Measurements from ENCODE around the gene CNTN4.
A peak's percentile ranks its signal among the peaks of the same experiment; 100 is the strongest.

CNTN4 gene

GRCh38 chr3:2615080-2615479 lies 516.4 kb downstream of the CNTN4 start:
- Histone ChIP-seq H3K36me3 (ENCODE audit: control insufficient read depth, insufficient read depth, low read length) (no peaks in the 10 kb centered on the region), H3K4me3 (ENCODE audit: extremely low read depth, insufficient read depth, low read length, poor library complexity, severe bottlenecking) (no peak overlapping the region), H3K4me1 (ENCODE audit: control insufficient read depth, insufficient read depth, low read length, poor library complexity, severe bottlenecking) (no peaks in the 10 kb centered on the region), H3K9me3 (ENCODE audit: control insufficient read depth, low read length) (no peaks in the 10 kb centered on the region), H3K27ac (ENCODE audit: low read depth, low read length, severe bottlenecking) (no peak overlapping the region)

DNA sequence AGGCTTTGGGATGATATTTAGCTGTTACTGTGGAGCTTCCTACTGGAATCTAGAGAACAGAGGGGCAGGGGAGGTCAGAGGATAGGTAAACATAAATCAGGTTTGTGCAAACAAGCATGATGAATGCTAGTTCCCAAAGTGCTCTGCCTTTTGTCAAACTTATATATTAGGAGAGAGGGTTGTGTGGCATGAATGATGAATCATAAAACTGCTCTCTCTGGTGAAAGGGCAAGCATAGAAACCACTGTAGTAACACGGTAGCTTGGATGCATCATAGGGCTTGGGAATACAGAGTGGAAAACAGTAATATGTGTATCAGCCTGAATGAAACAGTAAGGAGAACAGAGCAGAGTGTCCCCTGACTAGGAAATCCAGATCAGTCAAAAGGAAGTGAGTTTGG lies 524.8 kb downstream of the CNTN4 start:
- H3K9me3 ChIP-seq (ENCODE audit: control insufficient read depth, low read length): no peaks in the 10 kb centered on the region
- WGBS, 2 experiments (ENCODE audit: insufficient coverage in 2 of 2): 80 to 100% methylated on average over 1 of the region's 1 CpG
- peaks cover 5% of the 10 kb centered on the region for H3K4me1 ChIP-seq (ENCODE audit: control insufficient read depth, insufficient read depth, low read length, poor library complexity, severe bottlenecking)
- H3K36me3 ChIP-seq (ENCODE audit: control insufficient read depth, insufficient read depth, low read length): no peaks in the 10 kb centered on the region
- H3K27ac ChIP-seq (ENCODE audit: low read depth, low read length, severe bottlenecking): peak overlapping the region; percentile 7
- no peak overlapping the region for H3K4me3 ChIP-seq (ENCODE audit: extremely low read depth, insufficient read depth, low read length, poor library complexity, severe bottlenecking)

GRCh38 chr3:2628117-2628516 lies 529.5 kb downstream of the CNTN4 start:
- Histone ChIP-seq H3K36me3 (ENCODE audit: control insufficient read depth, insufficient read depth, low read length) (no peaks in the 10 kb centered on the region), H3K4me1 (ENCODE audit: control insufficient read depth, insufficient read depth, low read length, poor library complexity, severe bottlenecking) (peaks cover 5% of the 10 kb centered on the region), H3K27ac (ENCODE audit: low read depth, low read length, severe bottlenecking) (no peak overlapping the region), H3K4me3 (ENCODE audit: extremely low read depth, insufficient read depth, low read length, poor library complexity, severe bottlenecking) (no peak overlapping the region), H3K9me3 (ENCODE audit: control insufficient read depth, low read length) (no peaks in the 10 kb centered on the region)
- WGBS, 2 experiments (ENCODE audit: insufficient coverage in 2 of 2): 87 to 93% methylated on average over 4 of the region's 6 CpGs

GRCh38 chr3:2635511-2635910 lies 536.8 kb downstream of the CNTN4 start:
- H3K36me3 ChIP-seq (ENCODE audit: control insufficient read depth, insufficient read depth, low read length): no peaks in the 10 kb centered on the region
- no peaks in the 10 kb centered on the region for H3K4me1 ChIP-seq (ENCODE audit: control insufficient read depth, insufficient read depth, low read length, poor library complexity, severe bottlenecking)
- WGBS, 2 experiments (ENCODE audit: insufficient coverage in 2 of 2): 88 to 94% methylated on average over 2 of the region's 2 CpGs
- no peak overlapping the region for H3K27ac ChIP-seq (ENCODE audit: low read depth, low read length, severe bottlenecking)
- no peaks in the 10 kb centered on the region for H3K9me3 ChIP-seq (ENCODE audit: control insufficient read depth, low read length)
- H3K4me3 ChIP-seq (ENCODE audit: extremely low read depth, insufficient read depth, low read length, poor library complexity, severe bottlenecking): no peak overlapping the region

- no peaks in the 10 kb centered on the region for H3K4me1 ChIP-seq (ENCODE audit: control insufficient read depth, insufficient read depth, low read length, poor library complexity, severe bottlenecking)
- no peak overlapping the region for H3K4me3 ChIP-seq (ENCODE audit: extremely low read depth, insufficient read depth, low read length, poor library complexity, severe bottlenecking)
- no peak overlapping the region for H3K27ac ChIP-seq (ENCODE audit: low read depth, low read length, severe bottlenecking)
- no peaks in the 10 kb centered on the region for H3K36me3 ChIP-seq (ENCODE audit: control insufficient read depth, insufficient read depth, low read length)
- H3K9me3 ChIP-seq (ENCODE audit: control insufficient read depth, low read length): no peaks in the 10 kb centered on the region
- 44 to 47% methylated on average over 2 of the region's 3 CpGs for WGBS, 2 experiments (ENCODE audit: insufficient coverage in 2 of 2)
Measured at GRCh38 chr3:2643606-2644005, 544.9 kb downstream of the CNTN4 start.

GRCh38 chr3:2645001-2645400 lies 546.3 kb downstream of the CNTN4 start:
- Histone ChIP-seq H3K27ac (ENCODE audit: low read depth, low read length, severe bottlenecking) (no peak overlapping the region), H3K4me1 (ENCODE audit: control insufficient read depth, insufficient read depth, low read length, poor library complexity, severe bottlenecking) (no peaks in the 10 kb centered on the region), H3K9me3 (ENCODE audit: control insufficient read depth, low read length) (peaks cover 7% of the 10 kb centered on the region), H3K36me3 (ENCODE audit: control insufficient read depth, insufficient read depth, low read length) (no peaks in the 10 kb centered on the region), H3K4me3 (ENCODE audit: extremely low read depth, insufficient read depth, low read length, poor library complexity, severe bottlenecking) (no peak overlapping the region)
- WGBS, 2 experiments (ENCODE audit: insufficient coverage in 2 of 2): no CpG with 5 or more reads among the region's 2 CpGs

DNA sequence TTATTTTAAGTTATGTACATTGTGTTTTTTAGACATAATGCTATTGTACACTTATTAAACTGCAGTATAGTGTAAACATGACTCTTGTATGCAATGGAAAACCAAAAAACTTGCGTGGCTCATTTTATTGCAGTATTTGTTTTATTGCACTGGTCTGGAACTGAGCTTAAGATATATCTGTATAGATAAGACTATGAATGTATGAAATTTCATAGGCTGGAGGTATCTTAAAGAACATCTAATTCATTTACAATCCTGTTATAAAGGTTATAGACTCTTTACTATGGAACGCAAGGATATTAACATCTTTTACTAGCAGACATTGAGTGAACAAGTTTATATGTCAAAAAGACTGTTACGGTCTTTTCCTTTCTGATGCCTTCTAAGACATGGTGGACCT lies 552.1 kb downstream of the CNTN4 start:
- peaks cover 7% of the 10 kb centered on the region for H3K9me3 ChIP-seq (ENCODE audit: control insufficient read depth, low read length)
- no peak overlapping the region for H3K4me3 ChIP-seq (ENCODE audit: extremely low read depth, insufficient read depth, low read length, poor library complexity, severe bottlenecking)
- H3K36me3 ChIP-seq (ENCODE audit: control insufficient read depth, insufficient read depth, low read length): no peaks in the 10 kb centered on the region
- H3K4me1 ChIP-seq (ENCODE audit: control insufficient read depth, insufficient read depth, low read length, poor library complexity, severe bottlenecking): peaks cover 10% of the 10 kb centered on the region
- H3K27ac ChIP-seq (ENCODE audit: low read depth, low read length, severe bottlenecking): no peak overlapping the region
- WGBS, 2 experiments (ENCODE audit: insufficient coverage in 2 of 2): 100% methylated on average over 1 to 2 of the region's 3 CpGs

GRCh38 chr3:2652386-2652785 lies 553.7 kb downstream of the CNTN4 start:
- Histone ChIP-seq H3K9me3 (ENCODE audit: control insufficient read depth, low read length) (peaks cover 7% of the 10 kb centered on the region), H3K36me3 (ENCODE audit: control insufficient read depth, insufficient read depth, low read length) (no peaks in the 10 kb centered on the region), H3K27ac (ENCODE audit: low read depth, low read length, severe bottlenecking) (no peak overlapping the region), H3K4me3 (ENCODE audit: extremely low read depth, insufficient read depth, low read length, poor library complexity, severe bottlenecking) (no peak overlapping the region), H3K4me1 (ENCODE audit: control insufficient read depth, insufficient read depth, low read length, poor library complexity, severe bottlenecking) (peaks cover 22% of the 10 kb centered on the region)
- 80% methylated on average over 1 of the region's 2 CpGs; no CpG with 5 or more reads in 1 of the 2 experiments for WGBS, 2 experiments (ENCODE audit: insufficient coverage in 2 of 2)

DNA sequence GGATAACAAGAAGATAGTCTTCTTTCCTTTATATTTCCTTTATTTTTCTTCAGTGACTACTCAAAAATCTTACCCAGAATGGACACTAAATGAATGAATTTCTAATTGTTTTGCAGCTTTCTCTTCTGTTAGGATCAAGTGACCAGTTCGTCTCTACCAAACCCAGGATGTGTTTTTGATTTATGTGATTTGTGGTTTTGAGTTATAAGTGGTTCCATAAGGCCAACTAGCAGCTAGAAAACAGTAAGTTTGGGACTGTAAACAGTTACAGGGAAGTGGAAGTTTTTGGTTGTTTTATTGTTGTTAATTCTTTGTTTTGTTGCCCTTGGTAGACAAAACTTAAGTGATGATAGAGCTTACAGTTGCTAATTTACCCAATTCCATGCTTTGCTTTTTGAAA lies 555.0 kb downstream of the CNTN4 start:
- peaks cover 7% of the 10 kb centered on the region for H3K9me3 ChIP-seq (ENCODE audit: control insufficient read depth, low read length)
- no peaks in the 10 kb centered on the region for H3K36me3 ChIP-seq (ENCODE audit: control insufficient read depth, insufficient read depth, low read length)
- 83 to 100% methylated on average over 1 of the region's 1 CpG for WGBS, 2 experiments (ENCODE audit: insufficient coverage in 2 of 2)
- peaks cover 22% of the 10 kb centered on the region for H3K4me1 ChIP-seq (ENCODE audit: control insufficient read depth, insufficient read depth, low read length, poor library complexity, severe bottlenecking)
- H3K4me3 ChIP-seq (ENCODE audit: extremely low read depth, insufficient read depth, low read length, poor library complexity, severe bottlenecking): no peak overlapping the region
- peak overlapping the region; percentile 47 for H3K27ac ChIP-seq (ENCODE audit: low read depth, low read length, severe bottlenecking)

DNA sequence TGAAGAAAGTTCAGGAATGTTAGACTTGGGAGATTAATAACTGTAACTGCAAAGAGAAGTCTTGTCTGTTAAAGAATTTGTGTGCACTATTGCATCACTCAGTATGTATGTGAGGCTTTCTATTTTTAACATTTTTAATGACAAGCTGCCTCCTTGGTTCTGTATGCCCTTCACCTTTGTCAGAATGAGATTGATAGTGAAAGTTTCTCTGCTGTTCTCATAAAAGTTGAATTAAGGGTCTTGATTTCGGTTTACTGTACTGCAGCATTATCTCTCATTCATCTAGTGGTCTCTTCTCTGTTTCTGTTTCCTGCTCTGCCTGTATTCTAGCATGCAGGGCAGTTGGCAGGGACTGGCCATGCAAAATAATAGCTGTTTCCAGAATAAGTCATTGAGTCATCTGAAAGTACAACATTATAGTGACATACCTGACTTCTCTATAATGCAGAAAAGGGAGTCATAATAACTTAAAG lies 556.6 kb downstream of the CNTN4 start:
- Histone ChIP-seq H3K4me1 (ENCODE audit: control insufficient read depth, insufficient read depth, low read length, poor library complexity, severe bottlenecking) (peaks cover 22% of the 10 kb centered on the region), H3K4me3 (ENCODE audit: extremely low read depth, insufficient read depth, low read length, poor library complexity, severe bottlenecking) (no peak overlapping the region), H3K9me3 (ENCODE audit: control insufficient read depth, low read length) (no peaks in the 10 kb centered on the region), H3K27ac (ENCODE audit: low read depth, low read length, severe bottlenecking) (peak overlapping the region; percentile 77), H3K36me3 (ENCODE audit: control insufficient read depth, insufficient read depth, low read length) (no peaks in the 10 kb centered on the region)
- WGBS, 2 experiments (ENCODE audit: insufficient coverage in 2 of 2): 83% methylated on average over 1 of the region's 1 CpG; no CpG with 5 or more reads in 1 of the 2 experiments

GRCh38 chr3:2656806-2657777 lies 558.4 kb downstream of the CNTN4 start:
- Histone ChIP-seq H3K36me3 (ENCODE audit: control insufficient read depth, insufficient read depth, low read length) (no peaks in the 10 kb centered on the region), H3K4me1 (ENCODE audit: control insufficient read depth, insufficient read depth, low read length, poor library complexity, severe bottlenecking) (peaks cover 22% of the 10 kb centered on the region), H3K9me3 (ENCODE audit: control insufficient read depth, low read length) (no peaks in the 10 kb centered on the region), H3K4me3 (ENCODE audit: extremely low read depth, insufficient read depth, low read length, poor library complexity, severe bottlenecking) (no peak overlapping the region), H3K27ac (ENCODE audit: low read depth, low read length, severe bottlenecking) (peak overlapping the region; percentile 29)
- 63 to 95% methylated on average over 1 to 5 of the region's 10 CpGs for WGBS, 2 experiments (ENCODE audit: insufficient coverage in 2 of 2)
